GM12878 (cell line): Measurements from ENCODE around the gene FABP6. TPM values are rescaled to one million over a fixed set of nuclear protein-coding genes. Genes with fewer than 3 reads are reported as not detected.
A peak's percentile ranks its signal among the peaks of the same experiment; 100 is the strongest.

Source experiments
- ATAC-seq: fragments of 200-7000 bp; cut with Tn5 transposase; 3 replicates; pipeline ENCODE4 v1.9.1; 2020; ENCODE audit warnings: mild to moderate bottlenecking, moderate library complexity
- BruUV-seq: library from RNA; stranded (reverse); fragments of 400-500 nt; replicated peaks from 2 replicates; lab custom pipeline; 2021; lab: Mats Ljungman, UMichigan
- CTCF ChIA-PET: fragments of 300-600 bp; sonication (Branson Sonifier 250); formaldehyde crosslinking; extraction: SDS; loops from one replicate; lab custom pipeline; 2021; ENCODE audit warnings: inconsistent platforms; lab: Yijun Ruan, JAX
- POLR2A ChIA-PET: fragments of 350-600 bp; formaldehyde crosslinking; extraction: SDS; loops from one replicate; lab custom pipeline; 2021; ENCODE audit warnings: inconsistent platforms; lab: Charles Lee
- RAD21 ChIA-PET: fragments of 300-600 bp; sonication (Branson Sonifier 250); formaldehyde crosslinking; loops from one replicate; lab custom pipeline; 2023; ENCODE audit warnings: antibody characterized with exemption; ENCODE audit not compliant: unreplicated experiment; lab: Charles Lee
- SMC1A ChIA-PET: fragments of 300-600 bp; sonication (Branson Sonifier 250); formaldehyde crosslinking; loops from one replicate; lab custom pipeline; 2023; ENCODE audit not compliant: unreplicated experiment, uncharacterized antibody; lab: Charles Lee
- DNase-seq: peaks from one replicate; pipeline ENCODE4 v3.0.0-alpha.2; 2011; ENCODE audit warnings: low read depth, low spot score
- FAIRE-seq: peaks from 3 replicates; lab custom pipeline; 2011; peaks lifted over from hg19 to GRCh38; lab: Jason Lieb, UNC
- H2AFZ ChIP-seq: 2 replicates; pipeline ENCODE4 v1.6.0; 2011; ENCODE audit warnings: low read depth, low read length, control low read depth; ENCODE audit not compliant: control insufficient read depth
- H3K27ac ChIP-seq: 2 replicates; pipeline ENCODE4 v1.5.1; 2011; ENCODE audit warnings: control low read depth; ENCODE audit not compliant: control insufficient read depth, insufficient read depth
- H3K27me3 ChIP-seq, 2 experiments: replicated peaks in 1 of 2; 2 replicates each; pipeline versions ENCODE4 v1.6.0 to v1.6.1; 2011; ENCODE audit warnings: low read length in 1 of 2; ENCODE audit not compliant: control insufficient read depth in 2 of 2, insufficient read depth in 2 of 2
- H3K36me3 ChIP-seq, 2 experiments: 2 replicates each; pipeline ENCODE4 v1.5.1; 2011; ENCODE audit warnings: low read length in 1 of 2; ENCODE audit not compliant: control insufficient read depth in 2 of 2, insufficient read depth in 2 of 2
- H3K4me1 ChIP-seq: 2 replicates; pipeline ENCODE4 v1.6.1; 2011; ENCODE audit warnings: mild to moderate bottlenecking, low read length, moderate library complexity, mixed read lengths; ENCODE audit not compliant: control insufficient read depth, insufficient read depth
- H3K4me2 ChIP-seq: 2 replicates; pipeline ENCODE4 v1.6.0; 2011; ENCODE audit warnings: control low read depth; ENCODE audit not compliant: control insufficient read depth, insufficient read depth
- H3K4me3 ChIP-seq: fragments of 200-600 bp; sonication (generic); 2 replicates; pipeline ENCODE4 v1.5.1; 2016
- H3K79me2 ChIP-seq: 2 replicates; pipeline ENCODE4 v1.6.0; 2011; ENCODE audit warnings: low read length; ENCODE audit not compliant: control insufficient read depth, insufficient read depth
- H3K9ac ChIP-seq: 2 replicates; pipeline ENCODE4 v1.8.0; 2011; ENCODE audit warnings: low read length, control low read depth, mixed read lengths; ENCODE audit not compliant: control insufficient read depth, insufficient read depth
- H3K9me3 ChIP-seq: replicated peaks from 3 replicates; pipeline ENCODE4 v1.5.1; 2011; ENCODE audit warnings: mild to moderate bottlenecking, low read length; ENCODE audit not compliant: control insufficient read depth, insufficient read depth
- H4K20me1 ChIP-seq: 2 replicates; pipeline ENCODE4 v1.6.0; 2011; ENCODE audit not compliant: control insufficient read depth, insufficient read depth
- E2F8 ChIP-seq: fragments of 450-650 bp; IDR thresholded peaks from 2 replicates; pipeline ENCODE4 v1.6.1; 2018; ENCODE audit warnings: mild to moderate bottlenecking, low read depth, moderate library complexity; ENCODE audit not compliant: partially characterized antibody
- FOXM1 ChIP-seq: IDR thresholded peaks from 2 replicates; pipeline ENCODE4 v1.6.1; 2012; ENCODE audit warnings: low read depth, mild to moderate bottlenecking, inconsistent platforms, low read length, moderate library complexity
- KLF5 ChIP-seq: fragments of 450-650 bp; IDR thresholded peaks from 2 replicates; pipeline ENCODE4 v1.6.1; 2014; ENCODE audit warnings: mild to moderate bottlenecking; ENCODE audit not compliant: partially characterized antibody
- MTA2 ChIP-seq: fragments of 450-650 bp; IDR thresholded peaks from 2 replicates; pipeline ENCODE4 v1.6.1; 2016; ENCODE audit warnings: low read depth, mild to moderate bottlenecking, moderate library complexity
- PBX3 ChIP-seq: IDR thresholded peaks from 2 replicates; pipeline ENCODE4 v1.6.1; 2011; ENCODE audit warnings: mild to moderate bottlenecking, low read depth, low read length, moderate library complexity; ENCODE audit not compliant: insufficient replicate concordance
- PRDM15 ChIP-seq: fragments of 450-650 bp; formaldehyde crosslinking; IDR thresholded peaks from 2 replicates; pipeline ENCODE4 v1.4.0; 2020; ENCODE audit warnings: mild to moderate bottlenecking, moderate library complexity
- RUNX3 ChIP-seq: IDR thresholded peaks from 2 replicates; pipeline ENCODE4 v1.6.1; 2012; ENCODE audit warnings: low read length, inconsistent platforms
- SMARCA5 ChIP-seq: fragments of 450-650 bp; IDR thresholded peaks from 2 replicates; pipeline ENCODE4 v1.6.1; 2017; ENCODE audit warnings: mild to moderate bottlenecking
- STAT1 ChIP-seq: fragments of 450-650 bp; conservative IDR thresholded peaks from 2 replicates; pipeline ENCODE4 v1.6.1; 2014; ENCODE audit warnings: antibody characterized with exemption, mild to moderate bottlenecking
- ZBED1 ChIP-seq: IDR thresholded peaks from 2 replicates; pipeline ENCODE4 v1.6.1; 2016; ENCODE audit warnings: borderline replicate concordance
- ZNF24 ChIP-seq: fragments of 450-650 bp; IDR thresholded peaks from 2 replicates; pipeline ENCODE4 v1.6.1; 2017; ENCODE audit warnings: antibody characterized with exemption, mild to moderate bottlenecking
- WGBS: methylation state at CpG from one replicate; pipeline ENCODE4 v1.1.6; 2016; ENCODE audit warnings: low lambda C conversion rate; ENCODE audit not compliant: insufficient replicate concordance, insufficient coverage; ENCODE audit errors: missing lambda C conversion rate; 5-methylcytosine and 5-hydroxymethylcytosine counted together
- in situ Hi-C: fragments of 300-500 bp; cut with MboI; formaldehyde crosslinking; loops from 9 replicates; pipeline ENCODE4 v1.14.3; 2018; ENCODE audit warnings: mixed read lengths
- intact Hi-C: fragments of 100-400 bp; cut with micrococcal nuclease; formaldehyde crosslinking; loops from one replicate; pipeline ENCODE4 v1.14.2; 2022; ENCODE audit not compliant: unreplicated experiment
- polyA plus RNA-seq, 11 experiments: library from polyadenylated mRNA; depleted of rRNA in 4 of 11; unstranded in 6 of 11; stranded (reverse) in 5 of 11; fragments of >200 nt; fragmentation: Nextera tagmentation in 4 of 11; fragmentation: Illumina TruSeq in 1 of 11; extraction: Ambion mirVana in 4 of 11; extraction: Trizol in 1 of 11; gene quantifications; 1 replicate in 1 of 11; 2 replicates in 10 of 11; pipeline versions ENCODE4 v1.2.1 to v1.2.3, GENCODE V29; 2011 to 2016; ENCODE audit warnings: inconsistent platforms in 2 of 11, missing spikeins in 2 of 11, low read depth in 1 of 11
- total RNA-seq, 4 experiments: library from RNA; depleted of rRNA in 3 of 4; stranded (reverse); fragments of >200 nt in 3 of 4; fragmentation: Illumina TruSeq in 1 of 4; extraction: Trizol in 1 of 4; gene quantifications; 2 replicates each; pipeline versions ENCODE4 v1.2.1 to v1.2.3, GENCODE V29; 2013 to 2021
- TF ChIP-seq, protein P1 (sequence below): fragments of 450-650 bp; IDR thresholded peaks from 2 replicates; pipeline ENCODE4 v1.6.1; 2017; ENCODE audit warnings: low read depth, mild to moderate bottlenecking, moderate library complexity

FABP6 gene
- total and polyA plus RNA-seq, 10 of the 15 experiments (the other 5 are each of a cell fraction or from before 2014, with no cell fraction given), result 0.66 to 8.1 (median 2.4) TPM

DNA sequence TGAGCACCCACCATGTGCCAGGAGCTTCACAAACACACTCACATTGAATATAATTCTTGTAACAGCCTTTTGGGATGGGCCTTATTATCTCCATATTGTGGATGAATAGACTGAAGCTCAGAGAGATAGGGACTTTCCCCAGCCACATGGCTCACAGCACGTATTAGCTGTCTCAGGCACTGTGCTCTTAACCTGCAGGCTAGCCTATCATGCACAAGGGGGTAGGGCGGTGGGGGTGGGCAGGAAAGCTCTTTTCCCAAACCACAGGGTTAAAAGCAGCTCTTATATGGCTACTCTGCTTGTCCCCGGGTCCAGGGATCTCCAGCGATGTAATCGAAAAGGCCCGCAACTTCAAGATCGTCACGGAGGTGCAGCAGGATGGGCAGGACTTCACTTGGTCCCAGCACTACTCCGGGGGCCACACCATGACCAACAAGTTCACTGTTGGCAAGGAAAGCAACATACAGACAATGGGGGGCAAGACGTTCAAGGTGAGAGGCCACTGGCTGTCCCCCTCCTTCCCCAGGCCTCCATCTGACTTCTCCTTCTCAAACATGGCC is 2.6 kb downstream of the FABP6 start (continued):
- TF ChIP-seq RUNX3, result no peak
- TF ChIP-seq STAT1, result no peak
- TF ChIP-seq PRDM15 (CRISPR knock-in tag), result no peak
- no peak for TF ChIP-seq FOXM1
- no peak for TF ChIP-seq KLF5

DNA sequence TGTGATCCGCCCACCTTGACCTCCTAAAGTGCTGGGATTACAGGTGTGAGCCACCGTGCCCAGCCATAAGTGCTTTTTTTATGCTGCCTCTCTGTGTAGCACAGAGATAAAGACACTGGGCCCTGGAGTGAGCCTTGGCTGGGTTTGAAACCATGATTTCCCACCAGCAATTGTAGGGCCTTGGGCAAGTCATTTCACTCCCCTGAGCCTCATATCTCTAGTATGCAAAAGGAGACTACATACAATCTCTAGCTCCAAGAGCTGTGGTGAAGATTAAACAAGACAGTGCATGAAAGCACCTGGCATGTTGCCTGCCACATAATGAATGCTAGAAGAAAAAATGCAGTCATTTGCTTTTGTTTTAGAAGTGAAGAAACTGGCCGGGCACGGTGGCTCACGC is 3.9 kb downstream of the FABP6 start:
- in situ Hi-C loops (no loop called here), intact Hi-C loops (no loop called here)
- ChIA-PET CTCF (interaction anchor here (1.6 to 4.9 kb wide), 4 partner anchors 10 to 211 kb away, joined by 4 to 34 read pairs (median 6); no protein-coding TSS in a partner anchor), POLR2A (interaction anchor here (0.5 to 0.6 kb wide), 4 partner anchors 121 to 248 kb away, joined by 3 to 4 read pairs (median 4); no protein-coding TSS in a partner anchor), SMC1A (interaction anchor here (1.4 to 3.0 kb wide), 7 partner anchors 9 to 111 kb away, joined by 3 to 14 read pairs (median 6); no protein-coding TSS in a partner anchor), RAD21 (interaction anchor here (1.3 to 1.4 kb wide), 2 partner anchors 8 to 34 kb away, joined by 3 read pairs; no protein-coding TSS in a partner anchor)
- H3K4me1 ChIP-seq, result peaks cover 27% of the 10 kb centered on the region
- H3K27ac ChIP-seq, result peak overlapping the region; percentile 63
- H3K4me2 ChIP-seq, result no peak overlapping the region
- no peak for FAIRE-seq
- peak; percentile 53 for DNase-seq
- no peaks in the 10 kb centered on the region for H3K27me3 ChIP-seq
- no peaks in the 10 kb centered on the region for H4K20me1 ChIP-seq
- no TSS peak for BruUV-seq
- WGBS, result 60% methylated on average over 5 of the region's 5 CpGs
- no peak overlapping the region for H3K9ac ChIP-seq
- H2AFZ ChIP-seq, result no peak overlapping the region
- ATAC-seq, result peak; percentile 41
- no peaks in the 10 kb centered on the region for H3K36me3 ChIP-seq
- no peaks in the 10 kb centered on the region for H3K79me2 ChIP-seq
- no peaks in the 10 kb centered on the region for H3K9me3 ChIP-seq
- no peak overlapping the region for H3K4me3 ChIP-seq
- peak; percentile 32; the same call in 1 of the 2 replicates for TF ChIP-seq MTA2
- TF ChIP-seq PBX3, result no peak
- TF ChIP-seq ZBED1, result no peak
- TF ChIP-seq ZNF24, result peak; percentile 58; the same call in 1 of the 2 replicates
- TF ChIP-seq SMARCA5, result peak; percentile 49; the same call in 1 of the 2 replicates
- TF ChIP-seq E2F8, result no peak
- TF ChIP-seq, protein P1, sequence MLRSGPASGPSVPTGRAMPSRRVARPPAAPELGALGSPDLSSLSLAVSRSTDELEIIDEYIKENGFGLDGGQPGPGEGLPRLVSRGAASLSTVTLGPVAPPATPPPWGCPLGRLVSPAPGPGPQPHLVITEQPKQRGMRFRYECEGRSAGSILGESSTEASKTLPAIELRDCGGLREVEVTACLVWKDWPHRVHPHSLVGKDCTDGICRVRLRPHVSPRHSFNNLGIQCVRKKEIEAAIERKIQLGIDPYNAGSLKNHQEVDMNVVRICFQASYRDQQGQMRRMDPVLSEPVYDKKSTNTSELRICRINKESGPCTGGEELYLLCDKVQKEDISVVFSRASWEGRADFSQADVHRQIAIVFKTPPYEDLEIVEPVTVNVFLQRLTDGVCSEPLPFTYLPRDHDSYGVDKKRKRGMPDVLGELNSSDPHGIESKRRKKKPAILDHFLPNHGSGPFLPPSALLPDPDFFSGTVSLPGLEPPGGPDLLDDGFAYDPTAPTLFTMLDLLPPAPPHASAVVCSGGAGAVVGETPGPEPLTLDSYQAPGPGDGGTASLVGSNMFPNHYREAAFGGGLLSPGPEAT, result peak; percentile 61; the same call in 1 of the 2 replicates
